Measurements from ENCODE around the gene TTLL9. TPM values are rescaled to one million over a fixed set of nuclear protein-coding genes. Genes with fewer than 3 reads are reported as not detected.

Gene TTLL9
- total and polyA plus RNA-seq, 10 of the 15 experiments (the other 5 are each of a cell fraction or from before 2014, with no cell fraction given), result 0.03 to 0.77 (median 0.11) TPM; not detected in 2

GRCh38 chr20:31903627-31904386 lies 33.4 kb downstream of the TTLL9 start:
- DNase-seq (ENCODE audit: low read depth, low spot score), result no peak
- H3K27ac ChIP-seq (ENCODE audit: control insufficient read depth, insufficient read depth), result no peak overlapping the region
- no peaks in the 10 kb centered on the region for H3K4me1 ChIP-seq (ENCODE audit: control insufficient read depth, insufficient read depth, low read length)
- 0 out of 3 replicates have a peak, but pooled peaks have one; percentile 27 for ATAC-seq
- no peaks in the 10 kb centered on the region for H3K79me2 ChIP-seq (ENCODE audit: control insufficient read depth, insufficient read depth, low read length)
- in situ Hi-C loops (cut with MboI) (no loop called here), intact Hi-C loops (cut with micrococcal nuclease; ENCODE audit: unreplicated experiment) (no loop called here)
- FAIRE-seq, result no peak
- H3K4me2 ChIP-seq (ENCODE audit: control insufficient read depth, insufficient read depth), result no peak overlapping the region
- ChIA-PET SMC1A (ENCODE audit: uncharacterized antibody, unreplicated experiment) (interaction anchor here (1.0 to 1.6 kb wide), 3 partner anchors 9 to 49 kb away, joined by 3 to 8 read pairs (median 3); no protein-coding TSS in a partner anchor), RAD21 (ENCODE audit: unreplicated experiment) (interaction anchor here (1.0 to 1.1 kb wide), 3 partner anchors 9 to 49 kb away, joined by 3 to 5 read pairs (median 4); partner anchors contain the start of gene PDRG1), POLR2A (interaction anchor here (0.7 to 1.0 kb wide), 3 partner anchors 9 to 29 kb away, joined by 3 to 8 read pairs (median 3); no protein-coding TSS in a partner anchor), CTCF (interaction anchor here (1.2 kb wide), 3 partner anchors 9 to 20 kb away, joined by 3 to 6 read pairs (median 5); no protein-coding TSS in a partner anchor)
- WGBS (ENCODE audit: insufficient coverage, insufficient replicate concordance, low lambda C conversion rate, missing lambda C conversion rate), result 63% methylated on average over 1 of the region's 1 CpG
- H3K9ac ChIP-seq (ENCODE audit: control insufficient read depth, insufficient read depth, low read length), result no peak overlapping the region
- TF ChIP-seq PKNOX1 (IDR thresholded peaks at IDR 0.05), result peak; percentile 68
- no peak for TF ChIP-seq SRF (IDR thresholded peaks at IDR 0.05; ENCODE audit: low read depth in 2 of 2, low read length in 2 of 2)
- no peak for TF ChIP-seq IKZF1 (conservative IDR thresholded peaks at IDR 0.05)
- TF ChIP-seq USF1 (IDR thresholded peaks at IDR 0.05; ENCODE audit: borderline replicate concordance, extremely low read length, insufficient read depth, low read depth, low read length), result no peak
- no peak for TF ChIP-seq NRF1 (conservative IDR thresholded peaks at IDR 0.05; ENCODE audit: low read depth, low read length)
- BruUV-seq (replicated peaks), result no TSS peak
- no peaks in the 10 kb centered on the region for H3K27me3 ChIP-seq (replicated peaks in 1 of 2; ENCODE audit: control insufficient read depth in 2 of 2, insufficient read depth in 2 of 2, low read length in 1 of 2)
- no peaks in the 10 kb centered on the region for H3K9me3 ChIP-seq (replicated peaks; ENCODE audit: control insufficient read depth, insufficient read depth, low read length)
- H2AFZ ChIP-seq (ENCODE audit: control insufficient read depth, low read depth, low read length), result no peak overlapping the region
- no peaks in the 10 kb centered on the region for H4K20me1 ChIP-seq (ENCODE audit: control insufficient read depth, insufficient read depth)
- no peaks in the 10 kb centered on the region for H3K36me3 ChIP-seq (ENCODE audit: control insufficient read depth in 2 of 2, insufficient read depth in 2 of 2, low read length in 1 of 2)
- no peak overlapping the region for H3K4me3 ChIP-seq
